HG03066 (cell line): ENCODE data around the gene PLXDC2.

ENCODE experiments used
- ATAC-seq: cut with Tn5 transposase; IDR thresholded peaks from one replicate; pipeline ENCODE4 v1.9.1; 2021; ENCODE audit warnings: low read depth; ENCODE audit not compliant: unreplicated experiment

The PLXDC2 gene

DNA sequence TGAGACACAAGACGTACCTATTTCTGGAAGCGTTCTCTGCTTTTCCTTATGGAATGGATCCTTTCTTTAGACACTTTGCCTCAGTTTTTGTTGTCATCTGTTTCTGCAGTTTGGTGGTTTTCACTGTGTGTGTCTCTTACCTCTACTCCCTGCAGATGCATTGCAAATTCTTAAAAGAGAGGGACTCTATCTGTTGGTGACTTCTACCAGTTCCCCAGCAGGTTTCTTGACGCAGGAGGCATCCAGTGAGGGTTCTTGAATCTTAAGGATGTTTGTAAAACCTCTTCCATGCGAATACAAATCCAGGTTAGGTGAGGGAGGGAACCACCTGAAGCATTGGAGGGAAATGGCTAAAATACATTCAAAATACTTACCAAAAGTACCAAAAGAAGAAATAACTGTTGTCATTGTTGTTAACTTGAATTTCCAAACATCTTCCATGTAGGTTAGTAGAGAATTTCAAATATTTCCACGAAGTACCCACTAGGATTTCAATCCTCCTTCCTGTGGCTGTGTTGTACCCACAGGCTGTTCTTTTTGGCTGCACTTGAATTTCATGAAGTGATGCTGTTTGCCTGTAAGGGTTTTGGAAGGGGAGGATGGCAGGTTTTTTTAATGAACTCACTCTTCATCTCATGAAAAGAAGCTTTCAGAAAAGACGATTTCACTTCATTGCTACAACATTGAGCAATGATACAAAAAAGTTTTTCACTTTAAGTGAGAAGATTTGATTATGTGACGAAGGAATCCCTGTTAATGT is 32.2 kb downstream of the PLXDC2 start:
- no peak for ATAC-seq

DNA sequence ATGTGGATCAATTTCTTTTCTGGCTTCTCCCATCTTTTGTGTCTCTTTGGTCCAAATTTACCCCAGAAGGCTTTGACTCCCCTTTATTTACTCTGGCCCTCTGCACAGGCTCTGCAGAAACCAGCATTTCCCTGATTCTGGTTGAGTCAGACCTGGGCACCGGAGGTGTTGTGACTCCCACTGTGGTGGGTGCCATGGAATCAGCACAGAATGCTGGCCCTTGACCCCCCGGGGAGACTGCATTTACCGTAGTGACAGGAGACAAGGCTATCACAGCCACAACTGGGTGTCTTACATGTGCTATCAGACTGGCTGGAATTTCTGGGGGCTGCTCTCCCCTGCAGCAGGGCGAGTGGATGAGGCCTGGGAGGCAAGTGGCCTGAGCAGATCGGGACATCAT is 37.6 kb downstream of the PLXDC2 start:
- ATAC-seq, result no peak

- no peak for ATAC-seq
Measured at GRCh38 chr10:19857876-19858275, 41.6 kb downstream of the PLXDC2 start.

GRCh38 chr10:19860107-19860506 is 43.9 kb downstream of the PLXDC2 start:
- no peak for ATAC-seq

- no peak for ATAC-seq
Measured at GRCh38 chr10:19862811-19863515, 46.7 kb downstream of the PLXDC2 start.

- no peak for ATAC-seq
Measured at GRCh38 chr10:19865676-19866075, 49.4 kb downstream of the PLXDC2 start.

GRCh38 chr10:19869370-19869769 is 53.1 kb downstream of the PLXDC2 start:
- no peak for ATAC-seq

DNA sequence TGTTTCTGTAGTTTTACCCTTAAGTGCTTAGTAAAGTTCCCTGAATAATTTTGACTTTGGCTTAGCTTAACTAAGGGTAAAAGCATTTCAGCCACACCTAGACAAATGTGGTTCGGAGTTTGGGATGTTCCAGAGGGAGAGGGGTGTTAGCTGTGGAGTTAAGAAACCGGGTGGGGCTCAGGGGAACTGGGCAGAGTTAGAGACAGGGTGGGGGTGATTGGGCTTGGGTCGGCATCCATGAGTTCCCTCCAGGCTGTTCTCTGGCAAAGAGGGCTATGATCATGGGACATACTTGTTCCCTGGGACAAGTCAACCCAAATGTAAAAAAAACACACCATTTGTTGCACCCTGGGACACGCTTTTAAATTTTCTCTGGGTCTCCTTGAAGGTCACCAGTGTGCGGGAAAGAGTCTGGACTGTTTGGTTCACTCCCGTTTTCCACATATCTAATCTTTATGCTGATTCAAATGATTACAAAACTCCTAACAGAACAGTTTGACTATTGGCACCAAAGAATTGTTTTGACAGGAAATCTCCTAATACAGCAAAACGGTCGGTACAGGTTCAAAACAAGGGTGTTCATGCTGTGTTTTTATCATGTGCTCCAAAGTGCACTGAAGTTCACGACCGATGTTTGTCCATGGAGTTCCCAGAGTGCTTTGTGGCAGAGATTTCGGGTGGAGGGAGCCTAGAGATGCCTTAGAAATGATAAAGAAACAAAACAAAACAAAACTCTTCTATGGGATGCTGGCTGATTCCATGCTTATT is 56.5 kb downstream of the PLXDC2 start:
- ATAC-seq, result no peak

DNA sequence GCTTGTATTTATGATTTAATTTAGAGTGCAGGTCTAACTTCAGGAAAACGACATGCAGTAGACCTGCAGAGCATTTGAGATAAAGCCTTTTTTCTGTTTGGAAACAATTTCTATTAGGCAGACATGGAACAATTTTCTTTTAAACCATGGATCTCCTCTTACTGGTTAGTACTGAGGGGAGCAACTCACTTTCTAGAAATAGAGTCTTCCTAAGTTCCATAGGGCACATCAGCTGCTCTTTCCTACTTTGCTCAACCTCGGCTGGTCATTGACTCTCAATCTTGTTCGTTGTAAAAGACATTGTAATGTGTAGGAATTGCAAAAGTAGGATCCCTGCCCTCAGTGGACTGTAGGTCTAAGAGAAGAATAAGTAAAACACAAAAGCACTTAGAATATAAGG is 58.0 kb downstream of the PLXDC2 start:
- no peak for ATAC-seq

DNA sequence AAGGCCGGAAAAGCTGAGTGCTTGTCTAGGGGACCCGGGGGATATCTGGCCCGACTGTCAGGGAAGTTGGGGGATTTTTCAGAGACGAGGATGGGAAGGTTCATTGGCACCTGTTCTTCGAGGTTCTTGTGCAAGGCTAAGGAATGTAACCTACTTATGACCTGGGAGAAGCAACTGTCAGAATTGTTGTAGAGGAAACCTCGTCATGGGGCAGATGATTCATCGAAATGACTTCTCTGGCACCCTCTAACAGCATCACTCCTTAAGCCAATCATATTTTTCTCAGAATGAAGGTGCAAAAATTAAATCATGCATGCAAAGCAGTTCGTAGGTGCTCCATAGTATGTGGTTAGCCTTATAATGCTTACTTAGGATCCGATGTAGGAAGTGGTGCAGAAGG is 58.6 kb downstream of the PLXDC2 start:
- ATAC-seq, result no peak

- ATAC-seq, result no peak
Measured at GRCh38 chr10:19876570-19876969, 60.3 kb downstream of the PLXDC2 start.

GRCh38 chr10:19877466-19878255 is 61.4 kb downstream of the PLXDC2 start:
- no peak for ATAC-seq

DNA sequence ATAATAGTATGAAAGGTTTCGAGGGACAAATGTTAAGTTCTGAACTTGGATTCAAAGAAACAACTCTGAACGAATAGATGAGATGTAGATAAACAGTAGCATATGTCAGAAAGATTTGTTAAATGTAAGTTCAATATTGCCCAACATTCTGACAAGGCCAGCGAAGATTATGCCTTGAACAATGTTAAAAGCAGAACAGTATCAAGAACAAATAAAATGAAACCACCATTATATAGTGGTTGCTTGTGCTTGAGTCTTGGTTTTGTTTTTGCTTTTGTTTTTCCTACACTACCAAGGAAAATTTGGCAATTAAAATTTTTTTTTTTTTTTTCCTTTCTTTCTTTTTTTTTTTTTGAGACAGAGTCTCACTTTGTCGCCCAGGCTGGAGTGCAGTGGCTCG is 66.4 kb downstream of the PLXDC2 start:
- ATAC-seq, result no peak

GRCh38 chr10:19888061-19888660 is 71.9 kb downstream of the PLXDC2 start:
- ATAC-seq, result no peak

GRCh38 chr10:19889256-19889655 is 73.0 kb downstream of the PLXDC2 start:
- no peak for ATAC-seq

GRCh38 chr10:19891429-19891828 is 75.2 kb downstream of the PLXDC2 start:
- no peak for ATAC-seq

DNA sequence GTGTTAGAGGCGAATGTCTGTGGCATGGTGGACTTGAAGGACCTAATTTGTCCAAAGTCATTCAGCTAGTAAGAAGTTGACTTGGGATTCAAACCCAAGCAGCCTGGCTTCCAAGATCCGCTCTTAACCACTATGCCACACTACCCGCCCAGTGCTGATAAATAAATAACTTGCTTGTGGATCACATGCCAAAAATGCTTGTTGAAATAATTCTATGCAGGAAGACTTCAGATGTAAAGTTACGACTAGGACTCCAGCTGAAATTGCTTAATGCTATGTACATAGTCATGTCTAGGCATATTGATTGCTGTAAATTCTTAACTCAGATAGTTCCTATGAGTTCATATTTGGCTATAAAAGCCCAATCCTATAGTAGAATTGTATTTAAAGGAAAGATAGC is 76.0 kb downstream of the PLXDC2 start:
- no peak for ATAC-seq

GRCh38 chr10:19892677-19893076 is 76.4 kb downstream of the PLXDC2 start:
- ATAC-seq, result no peak

- ATAC-seq, result no peak
Measured at GRCh38 chr10:19895500-19895899, 79.3 kb downstream of the PLXDC2 start.

- ATAC-seq, result no peak
Measured at GRCh38 chr10:19902456-19902855, 86.2 kb downstream of the PLXDC2 start.
